GM18520 (cell line): Measurements from ENCODE around the gene BBS9.

ENCODE experiments used
- ATAC-seq: cut with Tn5 transposase; IDR thresholded peaks from one replicate; pipeline ENCODE4 v1.9.1; 2021; ENCODE audit not compliant: unreplicated experiment

Gene BBS9

DNA sequence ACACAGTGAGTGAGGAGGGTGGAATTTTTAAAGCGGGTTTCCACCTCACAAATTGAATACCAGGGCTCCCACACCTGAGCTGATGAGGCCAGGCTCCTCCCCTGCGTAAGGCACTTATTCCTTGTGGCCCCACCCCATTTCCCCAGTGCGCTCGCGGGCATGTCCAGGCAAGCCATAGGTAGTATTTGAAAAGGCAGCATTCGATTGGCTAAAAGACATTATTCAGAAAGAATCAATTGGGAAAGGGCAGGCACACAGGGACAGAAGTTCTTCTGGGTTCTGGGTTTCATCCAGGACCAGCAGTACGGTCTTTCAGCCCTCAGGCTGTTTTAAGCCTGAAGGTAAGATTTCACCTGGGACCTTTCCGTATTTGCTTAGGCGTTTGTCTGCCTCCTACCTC lies 222.3 kb downstream of the BBS9 start:
- ATAC-seq: no peak

DNA sequence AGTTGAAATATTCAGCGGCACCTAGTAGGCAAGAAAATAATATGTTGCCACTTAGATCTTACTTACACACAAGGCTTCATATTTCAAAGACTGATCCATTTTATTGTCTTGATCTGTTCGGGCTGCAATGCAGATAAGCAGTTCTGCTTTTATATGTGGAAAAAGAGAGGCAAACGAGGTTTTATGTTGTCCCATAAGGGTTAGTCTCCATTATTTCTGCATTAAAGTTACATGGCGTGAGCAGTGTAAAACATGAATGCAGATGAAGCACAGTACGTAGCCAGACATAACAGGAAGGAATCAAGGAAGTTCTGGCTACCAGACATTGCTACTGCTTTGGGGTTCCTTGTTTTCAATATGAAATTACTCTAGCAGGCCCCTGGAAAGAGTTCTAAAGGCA lies 224.8 kb downstream of the BBS9 start:
- ATAC-seq: no peak

DNA sequence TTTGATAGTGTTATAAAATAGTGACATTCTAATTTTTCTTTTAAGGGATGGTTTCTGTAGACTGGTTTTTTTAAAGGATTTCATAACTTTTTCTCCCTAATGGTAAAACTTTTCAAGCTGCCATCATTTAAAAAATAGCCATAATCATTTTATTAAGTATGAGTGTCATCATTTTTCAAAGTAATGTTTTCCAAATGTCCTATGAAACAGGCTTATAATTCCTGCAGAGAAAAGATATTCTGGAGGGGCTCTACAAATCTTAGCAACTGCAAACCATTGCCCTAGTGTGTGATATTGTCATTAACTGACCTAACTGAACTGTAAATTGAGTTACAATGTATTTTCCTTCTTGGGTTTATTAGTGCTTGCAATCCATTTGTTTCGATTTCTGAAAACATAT lies 226.0 kb downstream of the BBS9 start:
- ATAC-seq: no peak

DNA sequence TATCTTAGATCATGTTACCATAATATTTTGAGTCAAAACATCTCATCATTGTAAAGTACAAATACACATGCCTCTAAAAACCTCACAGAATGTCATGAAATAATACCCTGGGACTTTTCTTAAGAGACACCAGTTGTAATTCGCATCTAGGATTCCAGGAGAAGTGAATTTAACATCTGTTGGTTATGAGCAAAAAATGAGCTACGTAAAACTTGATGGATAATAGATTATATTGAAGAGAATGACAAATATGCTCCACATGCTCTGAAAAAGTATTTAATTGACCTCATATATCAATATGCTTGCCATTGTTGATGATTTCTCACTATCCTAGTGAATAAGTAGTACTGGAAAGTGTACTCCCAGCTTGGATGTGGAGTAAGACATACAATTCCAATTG lies 227.0 kb downstream of the BBS9 start:
- ATAC-seq: no peak

DNA sequence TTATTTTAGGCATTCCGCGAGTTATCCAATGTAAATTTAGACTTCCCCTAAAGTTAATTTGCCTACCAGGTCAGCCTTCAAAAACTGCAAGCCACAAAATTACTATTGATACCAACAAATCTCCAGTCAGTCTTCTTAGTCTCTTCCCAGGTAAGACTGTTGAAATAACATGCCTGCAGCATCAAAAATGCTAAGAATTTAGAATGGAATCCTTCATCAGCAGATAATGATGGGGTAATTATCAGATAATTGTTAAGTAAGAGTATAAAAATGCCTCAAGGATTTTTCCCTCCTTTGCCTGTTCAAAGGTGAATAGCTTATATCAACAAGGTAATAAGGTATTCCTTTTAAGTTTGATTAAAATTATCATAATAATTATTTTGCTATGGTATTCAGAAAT lies 228.5 kb downstream of the BBS9 start:
- no peak for ATAC-seq

DNA sequence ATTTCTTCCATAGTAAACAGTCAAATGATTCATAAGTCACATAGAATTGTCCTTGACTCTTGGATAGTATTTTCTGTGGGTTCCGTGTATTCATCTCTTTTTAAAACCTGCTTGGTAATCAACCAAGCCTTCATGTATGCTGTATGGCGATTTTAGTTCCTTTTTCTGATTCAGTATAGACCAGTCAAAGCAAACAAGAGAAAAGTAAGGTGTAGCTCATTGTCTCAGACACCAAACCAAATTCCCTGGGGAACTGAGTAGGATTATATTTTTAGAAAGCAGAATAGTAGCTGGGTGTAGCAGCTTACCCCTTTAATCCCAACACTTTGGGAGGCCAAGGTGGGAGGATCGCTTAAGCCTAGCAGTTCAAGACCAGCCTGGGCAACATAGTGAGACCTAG lies 240.5 kb downstream of the BBS9 start:
- no peak for ATAC-seq

DNA sequence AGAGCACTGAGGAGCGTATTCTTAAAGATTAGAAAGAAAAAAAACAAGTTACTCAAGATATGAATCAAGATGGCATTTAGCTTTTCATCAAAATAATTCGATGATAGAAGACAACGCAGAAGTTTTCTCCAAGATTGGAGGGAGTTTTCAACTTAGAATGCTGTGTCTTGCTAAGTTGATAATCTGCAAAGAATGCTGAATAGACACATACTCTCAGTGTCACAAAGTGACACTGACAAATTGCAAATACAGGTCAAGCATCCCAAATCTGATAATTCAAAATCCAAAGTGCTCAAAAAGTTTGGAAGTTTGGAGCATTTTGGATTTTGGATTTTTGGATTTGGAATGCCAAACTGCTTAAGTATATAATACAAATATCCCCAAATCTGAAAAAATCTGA lies 243.8 kb downstream of the BBS9 start:
- no peak for ATAC-seq

DNA sequence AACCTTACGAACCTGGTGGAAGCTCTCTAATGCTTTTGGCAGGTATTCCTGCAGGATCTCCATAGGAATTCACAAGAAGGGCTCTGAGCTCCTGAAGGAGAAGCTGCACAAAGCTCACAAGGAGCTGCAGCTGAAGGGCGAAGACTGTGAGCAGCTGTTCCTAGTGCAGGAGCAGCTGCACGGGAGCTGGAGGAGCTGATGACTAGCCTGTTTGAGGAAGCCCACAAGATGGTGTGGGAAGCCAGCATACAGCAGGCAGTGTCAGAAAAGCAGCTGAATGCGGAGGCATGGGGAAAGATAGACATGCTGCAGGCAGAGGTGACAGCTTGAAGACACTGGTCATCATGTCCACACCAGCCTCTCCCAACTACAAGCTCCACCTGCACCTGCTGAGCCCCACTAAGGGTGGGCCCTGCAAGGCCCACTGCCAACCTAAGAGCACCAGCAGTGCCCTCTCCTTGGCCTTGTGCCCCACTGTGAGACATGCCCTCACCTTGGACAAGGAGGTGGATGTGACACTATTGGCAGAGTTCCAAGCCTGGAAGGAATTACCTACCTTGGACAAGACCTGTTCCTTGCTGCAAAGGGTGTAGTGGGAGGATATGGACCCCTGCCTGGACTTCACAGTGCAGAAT lies 250.6 kb downstream of the BBS9 start:
- ATAC-seq: no peak

DNA sequence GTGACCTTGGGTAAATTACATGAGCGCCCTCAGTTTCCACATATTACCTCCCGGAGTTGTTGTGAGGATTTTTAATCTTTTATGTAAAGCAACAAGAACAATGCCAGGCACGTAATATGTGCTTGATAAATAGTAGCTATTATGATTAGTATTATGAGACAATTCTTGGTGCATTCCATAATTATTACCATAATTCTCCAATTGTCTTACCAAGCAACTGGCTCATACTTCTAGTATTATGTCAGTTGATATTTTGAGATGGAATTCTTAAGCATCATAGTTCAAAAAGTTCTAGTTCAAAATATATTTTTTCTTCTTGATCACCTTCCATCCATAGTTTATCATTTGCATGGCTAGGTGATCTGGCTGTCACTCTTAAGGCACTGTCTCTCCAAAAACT lies 259.0 kb downstream of the BBS9 start:
- no peak for ATAC-seq

DNA sequence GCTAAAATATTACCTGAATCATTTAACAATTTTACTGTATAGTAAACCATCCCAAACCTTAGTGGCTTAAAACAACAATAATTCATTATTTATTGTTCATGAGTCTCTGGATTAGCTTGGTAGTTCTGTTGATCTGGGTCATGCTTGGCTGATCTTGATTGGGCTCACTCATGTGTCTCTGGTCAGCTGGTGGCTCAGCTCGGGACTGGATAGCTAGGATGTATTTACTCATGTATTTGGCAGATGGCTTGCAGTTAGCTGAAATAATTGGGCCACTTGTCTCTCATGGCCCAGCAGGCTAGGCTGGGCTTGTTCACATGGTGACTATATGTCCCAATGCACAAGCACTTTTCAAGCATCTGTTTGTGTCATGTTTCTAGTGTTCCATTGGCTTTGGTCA lies 262.8 kb downstream of the BBS9 start:
- no peak for ATAC-seq

DNA sequence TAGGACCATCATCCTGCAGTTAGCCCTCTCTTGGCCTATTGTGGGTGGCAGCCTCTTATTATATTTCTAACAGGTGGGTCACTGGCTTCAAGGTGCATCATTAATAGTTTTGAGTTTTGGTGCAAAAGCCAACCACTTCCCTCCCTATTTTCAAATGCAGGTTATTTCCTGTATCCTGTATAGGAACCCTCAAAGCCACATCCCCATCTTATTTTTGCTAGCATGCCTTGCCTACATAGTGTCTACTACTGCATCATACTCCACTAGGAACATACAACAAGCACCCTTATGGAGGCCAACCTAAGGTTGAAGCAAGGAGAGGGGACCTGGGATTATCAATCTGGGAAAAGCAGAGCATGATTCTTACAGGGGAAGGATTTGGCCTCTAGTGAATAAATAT lies 264.4 kb downstream of the BBS9 start:
- no peak for ATAC-seq

DNA sequence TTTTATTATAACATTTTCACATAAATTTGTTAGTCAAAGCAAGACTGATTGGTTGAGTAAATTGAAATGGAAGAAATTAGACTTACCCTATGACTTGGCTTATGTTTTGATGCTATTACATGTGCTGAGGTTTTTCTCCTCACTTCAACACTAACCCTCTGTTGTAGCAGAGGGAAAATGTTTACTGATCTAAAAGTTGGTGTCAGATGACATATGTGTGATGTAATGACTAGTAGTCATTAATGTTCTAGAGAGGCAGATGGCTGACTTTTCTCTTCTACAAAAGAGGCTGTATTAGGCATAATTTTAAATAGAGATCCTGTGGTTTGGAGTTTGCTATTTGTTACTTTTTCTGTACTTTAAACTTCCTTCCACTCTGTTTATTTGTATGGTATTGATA lies 266.0 kb downstream of the BBS9 start:
- ATAC-seq: no peak

DNA sequence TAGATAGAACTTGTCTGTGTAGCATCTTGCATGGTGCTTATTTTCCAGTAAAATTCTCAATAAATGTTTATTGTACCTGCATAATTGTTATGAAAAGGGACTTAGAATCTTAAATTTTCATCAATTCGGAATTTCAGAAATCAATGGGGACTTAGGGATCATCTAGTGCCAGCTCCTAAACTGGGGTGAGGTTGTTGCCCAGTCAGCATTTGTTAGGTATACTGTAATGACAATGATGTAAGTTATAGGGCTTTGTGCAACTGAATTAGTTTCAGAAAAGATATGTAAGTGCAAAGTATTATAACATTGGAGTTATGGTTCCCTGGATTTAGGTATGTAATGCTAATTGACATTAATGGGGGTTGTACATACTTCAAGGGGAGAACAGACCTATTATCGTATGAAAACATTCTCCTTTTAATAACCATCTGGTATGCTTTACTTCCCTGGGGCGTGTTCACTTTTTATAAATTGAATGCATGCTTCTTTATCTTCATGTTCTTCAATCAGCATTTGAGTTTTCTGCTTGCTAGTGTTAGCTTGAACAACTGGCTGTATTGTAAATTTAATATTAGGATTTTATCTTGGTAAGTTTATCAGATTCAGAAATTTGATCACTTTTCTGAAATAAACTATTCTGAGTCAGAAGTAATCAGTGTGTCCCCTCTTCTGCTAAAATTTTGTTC lies 270.3 kb downstream of the BBS9 start:
- ATAC-seq: no peak

DNA sequence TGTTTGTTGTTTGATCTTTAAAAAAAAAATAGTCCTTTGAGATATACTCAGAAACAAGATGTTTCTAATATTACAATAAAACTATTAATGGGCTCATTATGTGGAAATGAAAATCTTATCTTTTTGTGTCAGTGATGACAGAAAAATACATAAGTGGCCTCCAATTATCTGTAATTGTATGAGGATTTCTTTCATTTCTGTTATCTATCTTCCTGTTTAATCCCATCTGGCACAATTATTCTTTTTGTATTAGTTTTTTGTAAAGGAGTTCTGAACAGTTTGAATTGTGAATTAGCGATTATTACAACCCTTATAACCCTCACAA lies 270.8 kb downstream of the BBS9 start:
- ATAC-seq: no peak

DNA sequence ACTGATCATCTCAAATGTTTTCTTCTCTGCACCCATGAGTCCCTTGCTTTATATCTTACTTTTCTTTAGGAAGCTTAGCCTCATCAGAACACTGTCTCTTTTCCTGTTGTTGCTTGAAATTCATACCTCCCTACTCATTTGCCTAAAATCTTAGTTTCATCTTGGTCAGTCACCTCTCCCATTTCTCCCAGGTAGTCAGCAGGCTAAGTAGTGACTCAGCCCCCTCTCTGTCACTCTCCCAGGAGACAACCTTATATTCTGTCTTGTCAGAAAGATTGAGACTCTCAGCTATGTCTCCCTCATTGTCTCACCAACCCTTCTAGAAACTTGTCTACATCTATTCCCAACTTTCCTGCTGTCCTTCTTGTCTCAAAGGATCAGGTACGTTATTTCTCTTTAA lies 280.9 kb downstream of the BBS9 start:
- no peak for ATAC-seq

DNA sequence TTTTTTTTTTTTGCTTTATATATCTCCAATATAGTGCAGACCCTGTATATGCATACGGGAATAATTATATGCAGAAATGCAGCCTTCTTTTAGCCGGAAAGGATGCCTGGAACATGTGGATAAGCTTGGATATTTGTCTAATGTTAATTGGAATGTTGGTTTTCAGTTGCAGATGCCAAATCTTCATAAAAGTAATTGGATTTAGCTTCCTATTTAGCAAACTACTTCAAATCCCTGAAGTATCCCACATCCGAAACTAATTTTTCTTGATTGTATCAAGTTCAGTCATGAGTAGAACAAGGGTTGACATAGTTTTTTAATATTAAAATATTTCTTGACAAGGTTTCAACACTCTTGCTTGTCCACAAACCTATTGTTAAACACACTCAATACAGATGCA lies 281.7 kb downstream of the BBS9 start:
- ATAC-seq: no peak

DNA sequence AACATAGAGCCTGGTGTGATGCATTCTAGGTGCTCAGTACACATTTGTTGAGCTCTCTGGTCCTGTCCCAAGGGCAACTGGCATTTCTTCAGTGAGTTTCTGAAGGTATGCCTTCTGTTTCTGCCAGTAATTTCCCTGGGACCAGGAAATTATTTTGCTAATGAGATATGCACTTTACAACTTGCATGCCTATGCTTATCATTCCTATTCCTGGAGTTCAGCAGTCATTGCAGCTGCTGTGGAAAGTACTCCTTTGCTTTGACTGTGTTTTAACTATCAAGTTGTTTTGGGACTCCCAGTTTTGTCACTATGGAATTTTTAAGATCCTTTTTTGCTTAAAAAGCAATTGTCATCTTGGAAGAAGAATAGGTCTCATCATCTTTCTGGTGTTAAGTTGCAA lies 283.0 kb downstream of the BBS9 start:
- ATAC-seq: no peak

DNA sequence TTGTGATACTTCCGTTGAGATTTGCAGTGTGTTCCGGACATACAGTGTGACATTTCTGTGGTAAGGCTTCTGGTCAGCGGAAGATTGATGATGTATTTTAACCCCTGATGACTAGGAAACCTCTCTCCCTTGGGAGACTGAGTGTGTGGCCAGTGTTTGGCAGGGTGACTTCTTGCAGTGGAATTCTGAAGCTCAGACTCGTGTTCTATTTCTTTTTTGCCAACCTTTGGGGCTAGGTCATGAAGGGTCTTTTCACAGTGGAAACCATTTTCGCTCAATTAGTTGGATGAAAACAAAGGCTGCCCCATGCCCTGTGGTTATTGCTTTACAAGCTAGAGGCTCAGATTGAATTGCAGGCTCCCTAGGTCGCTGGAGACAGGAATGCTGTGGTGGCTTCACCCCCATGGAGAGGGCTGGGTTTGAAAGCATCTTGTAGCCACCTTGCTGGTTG lies 288.9 kb downstream of the BBS9 start:
- ATAC-seq: no peak

DNA sequence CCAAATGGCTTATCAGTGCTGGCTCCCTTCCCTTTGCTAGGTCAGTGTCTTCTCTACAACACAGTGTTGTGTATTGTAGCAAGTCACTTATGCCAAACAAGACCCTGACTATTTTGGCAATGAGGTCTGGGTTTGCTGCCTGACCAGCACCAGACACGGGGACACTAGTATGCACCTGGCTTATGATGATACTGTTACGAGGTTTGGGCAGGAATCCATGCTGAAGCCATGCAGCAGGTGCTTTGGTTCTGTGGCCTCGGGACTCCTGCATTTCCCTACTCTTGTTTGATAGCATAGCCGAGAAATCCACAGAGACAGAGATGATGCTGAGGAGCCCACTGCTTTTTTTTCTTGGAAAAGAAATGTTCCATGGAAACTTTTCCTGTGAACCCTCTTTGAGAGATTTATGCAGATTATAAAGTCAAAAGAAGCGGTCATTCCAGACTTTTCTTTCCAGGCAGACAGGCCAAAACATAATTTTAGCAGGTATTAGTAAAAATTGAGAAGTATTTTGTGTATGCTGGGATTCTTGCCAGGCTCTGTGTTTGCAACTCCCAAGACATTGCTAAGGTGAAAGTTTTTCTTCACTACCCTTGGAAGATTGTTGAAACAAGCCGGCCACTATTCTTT lies 291.1 kb downstream of the BBS9 start:
- no peak for ATAC-seq

DNA sequence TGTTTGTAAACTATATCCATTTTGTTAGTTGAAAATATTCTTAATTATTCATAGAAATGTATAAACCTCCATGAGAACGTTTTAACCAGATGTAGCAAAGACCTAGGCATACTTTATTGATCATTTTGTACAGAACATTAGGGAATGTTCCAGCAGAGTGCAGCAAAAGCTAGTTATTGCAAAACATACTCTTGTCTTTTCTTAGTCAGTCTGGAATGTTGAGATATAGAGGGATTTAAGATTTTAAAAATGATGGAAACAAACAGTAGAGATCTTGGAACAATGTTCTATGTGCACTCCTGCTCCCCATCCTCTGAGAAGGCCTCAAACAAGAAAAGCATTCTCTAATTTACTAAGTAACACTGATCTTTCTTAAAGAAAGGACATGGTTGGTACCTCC lies 292.1 kb downstream of the BBS9 start:
- no peak for ATAC-seq

DNA sequence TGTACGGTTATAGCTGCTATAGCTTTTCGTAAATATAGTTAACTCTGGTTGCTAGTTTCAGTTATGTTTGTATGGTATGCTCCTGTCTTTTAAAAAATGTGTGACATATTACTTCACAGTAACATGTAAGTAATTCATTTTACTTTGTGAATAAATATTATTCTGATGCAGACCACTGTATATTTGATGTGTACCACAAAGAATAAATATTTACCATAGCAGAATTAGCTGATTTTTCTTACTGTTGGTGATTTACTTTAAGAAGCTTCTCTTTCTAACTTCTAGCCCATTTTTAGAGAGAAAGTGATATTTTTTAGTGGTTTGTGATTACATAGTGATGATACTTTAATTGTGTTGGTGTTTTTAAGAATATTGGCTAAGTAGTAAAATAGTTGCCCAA lies 292.8 kb downstream of the BBS9 start:
- no peak for ATAC-seq

DNA sequence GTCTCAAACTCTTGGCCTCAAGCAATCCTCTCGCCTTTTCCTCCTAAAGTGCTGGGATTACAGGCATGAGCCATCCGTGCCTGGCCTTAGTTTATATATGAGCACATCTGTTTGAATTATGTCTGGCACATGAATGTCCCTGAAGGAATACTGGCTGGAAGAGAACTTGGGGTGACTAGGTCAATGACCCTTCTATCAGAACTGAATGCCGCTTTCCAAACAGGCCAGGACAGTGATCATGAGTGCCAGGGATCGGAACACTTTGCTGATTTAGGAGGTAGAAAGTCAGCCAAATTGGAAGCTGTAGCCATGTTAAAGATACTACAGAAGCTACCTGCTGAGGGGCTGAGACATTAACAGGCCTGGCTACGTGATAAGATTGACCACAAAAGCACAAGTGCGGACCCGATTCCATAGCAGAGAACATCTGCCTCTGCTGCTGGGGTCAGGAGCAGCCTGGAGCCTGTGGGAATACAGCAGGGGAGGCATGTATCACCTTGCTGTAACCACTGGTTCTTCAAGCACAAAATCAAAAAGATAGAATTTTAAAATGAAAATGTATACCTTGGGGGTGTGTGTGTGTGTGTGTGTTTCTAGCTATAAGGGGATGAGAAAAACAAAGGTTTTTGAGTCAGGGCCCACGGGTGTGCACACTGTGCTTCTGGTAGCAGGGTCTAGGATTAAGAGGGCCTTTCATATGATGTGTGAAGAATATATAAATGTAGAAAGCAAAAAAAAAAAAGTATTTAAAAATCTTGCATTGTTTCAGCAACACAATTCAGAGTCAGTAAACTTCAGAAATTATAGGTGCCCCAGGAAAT lies 293.7 kb downstream of the BBS9 start:
- no peak for ATAC-seq
